HCT116 (cell line): ENCODE data around the gene ARL2BP. TPM values are rescaled to one million over a fixed set of nuclear protein-coding genes. Genes with fewer than 3 reads are reported as not detected.

Source experiments
- MAX ChIP-seq: IDR thresholded peaks from 2 replicates; pipeline ENCODE4 v1.6.1; 2012
- RAD21 ChIP-seq: IDR thresholded peaks from 2 replicates; pipeline ENCODE4 v1.6.1; 2012; ENCODE audit warnings: low read depth, mild to moderate bottlenecking
- REST ChIP-seq: IDR thresholded peaks from 2 replicates; pipeline ENCODE4 v1.6.1; 2012; ENCODE audit warnings: low read depth
- total RNA-seq: library from RNA; stranded (reverse); gene quantifications from one replicate; pipeline ENCODE4 v1.2.1, GENCODE V29; 2021; ENCODE audit not compliant: unreplicated experiment

Gene ARL2BP
- total RNA-seq, 1 experiment from 2014 or later, result 28.8 TPM

GRCh38 chr16:57301126-57301817 lies 56.2 kb downstream of the ARL2BP start (continued):
- no peak for TF ChIP-seq RAD21
- no peak for TF ChIP-seq REST
- TF ChIP-seq MAX, result no peak

Other genes with a start within 250 kb of the ARL2BP start
- 31.2 TPM for gene CPNE2, start 152.7 kb upstream of the ARL2BP start, total RNA-seq
- 88.5 TPM for gene PSME3IP1, start 59.2 kb upstream of the ARL2BP start, total RNA-seq
- 24.9 TPM for gene RSPRY1, start 58.9 kb upstream of the ARL2BP start, total RNA-seq
- 3.1 TPM for gene PLLP, start 39.4 kb downstream of the ARL2BP start, total RNA-seq
- 0.66 TPM for gene CCL22, start 113.5 kb downstream of the ARL2BP start, total RNA-seq
- gene CX3CL1, start 127.2 kb downstream of the ARL2BP start, total RNA-seq, result 0.15 TPM
- not detected for gene CCL17, start 159.5 kb downstream of the ARL2BP start, total RNA-seq
- 68.5 TPM for gene CIAPIN1, start 202.1 kb downstream of the ARL2BP start, total RNA-seq
- 62.7 TPM for gene COQ9, start 202.2 kb downstream of the ARL2BP start, total RNA-seq
- gene POLR2C, start 217.4 kb downstream of the ARL2BP start, total RNA-seq, result 74.4 TPM
- gene DOK4, start 241.2 kb downstream of the ARL2BP start, total RNA-seq, result 14.4 TPM